Measurements from ENCODE around the gene RGSL1.

Gene RGSL1

GRCh38 chr1:182459949-182460348 is 10.0 kb downstream of the RGSL1 start:
- no peaks in the 10 kb centered on the region for H4K20me1 ChIP-seq (ENCODE audit: low read depth, low read length)
- no peaks in the 10 kb centered on the region for H3K79me2 ChIP-seq (ENCODE audit: insufficient read depth, low read length)
- no peak overlapping the region for H3K4me2 ChIP-seq (ENCODE audit: low read depth, low read length, poor library complexity, severe bottlenecking)
- no peaks in the 10 kb centered on the region for H3K27me3 ChIP-seq (ENCODE audit: low read length)
- H3F3A ChIP-seq (ENCODE audit: insufficient read depth): no peaks in the 10 kb centered on the region
- H3K36me3 ChIP-seq (ENCODE audit: low read length): no peaks in the 10 kb centered on the region
- no peak overlapping the region for H3K9ac ChIP-seq (ENCODE audit: low read length)
- no peak overlapping the region for H3K27ac ChIP-seq (ENCODE audit: low read depth, low read length)
- no peak overlapping the region for H3K4me3 ChIP-seq (ENCODE audit: insufficient read depth, low read length, poor library complexity, severe bottlenecking)
- H2AFZ ChIP-seq (ENCODE audit: low read depth, low read length, severe bottlenecking): no peak overlapping the region
- no peaks in the 10 kb centered on the region for H3K9me3 ChIP-seq (ENCODE audit: insufficient read depth, low read length)
- TF ChIP-seq EZH2phosphoT487 (conservative IDR thresholded peaks at IDR 0.05; ENCODE audit: low read length): no peak
- TF ChIP-seq CTCF (IDR thresholded peaks at IDR 0.05; ENCODE audit: insufficient read depth, low read length, poor library complexity, severe bottlenecking): no peak
- no peaks in the 10 kb centered on the region for H3K9me2 ChIP-seq (replicated peaks; ENCODE audit: insufficient read depth, low read length)

DNA sequence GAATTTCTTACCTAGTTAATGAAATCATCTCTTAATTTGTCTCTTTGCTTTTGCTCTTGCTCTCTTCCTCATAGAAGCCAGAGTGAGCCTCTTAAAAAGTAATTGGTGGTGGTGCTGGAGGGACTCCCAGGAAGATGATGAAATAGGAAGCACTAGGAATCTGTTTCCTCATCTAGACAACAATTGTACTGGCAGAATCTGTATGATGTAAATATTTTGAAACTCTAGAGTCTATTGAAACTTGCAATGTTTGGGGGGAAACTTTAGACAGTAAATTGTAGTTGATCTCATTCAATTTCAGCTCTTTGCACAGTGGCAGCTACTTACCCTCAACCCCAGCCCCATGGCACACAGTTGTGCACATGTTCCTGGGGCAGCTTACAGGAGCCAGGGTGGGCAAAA is 10.6 kb downstream of the RGSL1 start:
- Histone ChIP-seq H2AFZ (ENCODE audit: low read depth, low read length, severe bottlenecking) (no peak overlapping the region), H4K20me1 (ENCODE audit: low read depth, low read length) (no peaks in the 10 kb centered on the region), H3K27ac (ENCODE audit: low read depth, low read length) (no peak overlapping the region), H3K9me2 (replicated peaks; ENCODE audit: insufficient read depth, low read length) (no peaks in the 10 kb centered on the region), H3F3A (ENCODE audit: insufficient read depth) (no peaks in the 10 kb centered on the region), H3K9me3 (ENCODE audit: insufficient read depth, low read length) (no peaks in the 10 kb centered on the region), H3K27me3 (ENCODE audit: low read length) (no peaks in the 10 kb centered on the region), H3K4me2 (ENCODE audit: low read depth, low read length, poor library complexity, severe bottlenecking) (no peak overlapping the region), H3K9ac (ENCODE audit: low read length) (no peak overlapping the region), H3K79me2 (ENCODE audit: insufficient read depth, low read length) (no peaks in the 10 kb centered on the region), H3K36me3 (ENCODE audit: low read length) (no peaks in the 10 kb centered on the region), H3K4me3 (ENCODE audit: insufficient read depth, low read length, poor library complexity, severe bottlenecking) (no peak overlapping the region)
- no peak for TF ChIP-seq EZH2phosphoT487 (conservative IDR thresholded peaks at IDR 0.05; ENCODE audit: low read length)
- TF ChIP-seq CTCF (IDR thresholded peaks at IDR 0.05; ENCODE audit: insufficient read depth, low read length, poor library complexity, severe bottlenecking): no peak

DNA sequence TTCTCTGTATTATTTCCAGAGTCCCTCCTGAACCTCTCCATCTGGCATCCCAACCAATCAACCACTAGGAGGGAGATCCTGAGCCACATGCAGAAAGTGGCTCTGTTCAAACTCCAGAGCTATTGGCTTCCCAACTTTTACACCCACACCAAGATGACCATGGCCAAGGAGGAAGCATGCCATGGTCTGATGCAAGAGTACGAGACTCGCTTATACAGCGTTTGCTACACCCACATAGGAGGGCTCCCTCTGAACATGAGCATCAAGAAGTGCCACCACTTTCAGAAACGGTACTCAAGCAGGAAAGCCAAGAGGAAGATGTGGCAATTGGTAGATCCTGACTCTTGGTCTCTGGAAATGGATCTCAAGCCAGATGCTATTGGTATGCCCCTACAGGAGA is 23.6 kb downstream of the RGSL1 start:
- no peaks in the 10 kb centered on the region for H4K20me1 ChIP-seq (ENCODE audit: low read depth, low read length)
- no peaks in the 10 kb centered on the region for H3K27me3 ChIP-seq (ENCODE audit: low read length)
- no peak overlapping the region for H2AFZ ChIP-seq (ENCODE audit: low read depth, low read length, severe bottlenecking)
- H3K9me2 ChIP-seq (replicated peaks; ENCODE audit: insufficient read depth, low read length): no peaks in the 10 kb centered on the region
- H3K9me3 ChIP-seq (ENCODE audit: insufficient read depth, low read length): no peaks in the 10 kb centered on the region
- H3K27ac ChIP-seq (ENCODE audit: low read depth, low read length): no peak overlapping the region
- peaks cover under 1% of the 10 kb centered on the region; the same call in 1 of the 2 replicates for H3K36me3 ChIP-seq (ENCODE audit: low read length)
- H3K79me2 ChIP-seq (ENCODE audit: insufficient read depth, low read length): no peaks in the 10 kb centered on the region
- no peak overlapping the region for H3K4me2 ChIP-seq (ENCODE audit: low read depth, low read length, poor library complexity, severe bottlenecking)
- H3F3A ChIP-seq (ENCODE audit: insufficient read depth): no peaks in the 10 kb centered on the region
- no peak overlapping the region for H3K4me3 ChIP-seq (ENCODE audit: insufficient read depth, low read length, poor library complexity, severe bottlenecking)
- TF ChIP-seq CTCF (IDR thresholded peaks at IDR 0.05; ENCODE audit: insufficient read depth, low read length, poor library complexity, severe bottlenecking): no peak
- no peak for TF ChIP-seq EZH2phosphoT487 (conservative IDR thresholded peaks at IDR 0.05; ENCODE audit: low read length)
- no peak overlapping the region for H3K9ac ChIP-seq (ENCODE audit: low read length)
